Ascending aorta (tissue), 2 donors: ENCODE data around the gene COLGALT1. TPM values are rescaled to one million over a fixed set of nuclear protein-coding genes. Genes with fewer than 3 reads are reported as not detected.

Experiments
- DNase-seq, 2 donors: peaks; one replicate each; pipeline ENCODE4 v3.0.0-alpha.2; 2019; ENCODE audit warnings: low spot score in 2 of 2
- H3K27ac ChIP-seq, 2 donors: fragments of 200-600 bp; sonication (generic); one replicate each; pipeline ENCODE4 v1.5.1; 2016 to 2017; ENCODE audit warnings: mild to moderate bottlenecking in 1 of 2
- H3K27me3 ChIP-seq: fragments of 200-600 bp; sonication (generic); one replicate; pipeline ENCODE4 v1.5.1; 2017
- H3K36me3 ChIP-seq, 2 donors: fragments of 200-600 bp; sonication (generic); one replicate each; pipeline ENCODE4 v1.5.1; 2016
- H3K4me1 ChIP-seq, 2 donors: fragments of 200-600 bp; sonication (generic); one replicate each; pipeline ENCODE4 v1.5.1; 2016 to 2017; ENCODE audit warnings: mild to moderate bottlenecking in 1 of 2
- H3K4me3 ChIP-seq, 2 donors: fragments of 200-600 bp; sonication (generic); one replicate each; pipeline ENCODE4 v1.5.1; 2016 to 2017; ENCODE audit warnings: mild to moderate bottlenecking in 1 of 2
- H3K9me3 ChIP-seq, 2 donors: fragments of 200-600 bp; sonication (generic); one replicate each; pipeline ENCODE4 v1.5.1; 2016
- CTCF ChIP-seq, 3 experiments: fragments of 200-600 bp in 2 of 3; fragments of 450-650 bp in 1 of 3; sonication (generic) in 2 of 3; IDR thresholded peaks; one replicate each; pipeline ENCODE4 v1.5.1; 2016 to 2019; ENCODE audit warnings: antibody characterized with exemption in 3 of 3, mild to moderate bottlenecking in 1 of 3, moderate library complexity in 1 of 3
- intact Hi-C: fragments of 100-400 bp; cut with DNase I; formaldehyde crosslinking; loops from one replicate; pipeline ENCODE4 v1.15.1; 2023
- total RNA-seq: library from RNA; depleted of rRNA; stranded (reverse); fragments of >200 nt; gene quantifications from one replicate; pipeline ENCODE4 v1.1.0, GENCODE V29; 2016

Gene COLGALT1
- total RNA-seq, 1 donor from 2014 or later, result 95.4 TPM

- no peak overlapping the region for H3K27ac ChIP-seq
- no peaks in the 10 kb centered on the region for H3K27me3 ChIP-seq
- peaks cover 8 to 12% of the 10 kb centered on the region in 2 donors for H3K4me1 ChIP-seq
- intact Hi-C loops, result no loop called here
- H3K4me3 ChIP-seq, result no peak overlapping the region
- H3K36me3 ChIP-seq, result no peaks in the 10 kb centered on the region
- no peaks in the 10 kb centered on the region for H3K9me3 ChIP-seq
- no peak for TF ChIP-seq CTCF (IDR thresholded peaks at IDR 0.05)
- no peak for DNase-seq
These were observed 14.2 kb upstream of the COLGALT1 start for GRCh38 chr19:17541184-17541759.

- peaks cover 8 to 12% of the 10 kb centered on the region in 2 donors for H3K4me1 ChIP-seq
- no peaks in the 10 kb centered on the region for H3K27me3 ChIP-seq
- no peaks in the 10 kb centered on the region for H3K36me3 ChIP-seq
- intact Hi-C loops, result no loop called here
- DNase-seq, result no peak
- no peaks in the 10 kb centered on the region for H3K9me3 ChIP-seq
- H3K27ac ChIP-seq, result no peak overlapping the region
- TF ChIP-seq CTCF (IDR thresholded peaks at IDR 0.05), result no peak
- H3K4me3 ChIP-seq, result no peak overlapping the region
These were observed 13.4 kb upstream of the COLGALT1 start for GRCh38 chr19:17542042-17542441.

- Histone ChIP-seq H3K36me3 (no peaks in the 10 kb centered on the region), H3K27me3 (no peaks in the 10 kb centered on the region), H3K9me3 (no peaks in the 10 kb centered on the region), H3K4me3 (no peak overlapping the region), H3K27ac (no peak overlapping the region), H3K4me1 (peaks cover 8 to 12% of the 10 kb centered on the region in 2 donors)
- TF ChIP-seq CTCF (IDR thresholded peaks at IDR 0.05), result no peak
- no peak for DNase-seq
- intact Hi-C loops, result no loop called here
These were observed 12.5 kb upstream of the COLGALT1 start for GRCh38 chr19:17542793-17543582.

GRCh38 chr19:17543986-17544385 is 11.5 kb upstream of the COLGALT1 start:
- no peaks in the 10 kb centered on the region for H3K36me3 ChIP-seq
- intact Hi-C loops, result no loop called here
- H3K4me3 ChIP-seq, result no peak overlapping the region
- no peak for TF ChIP-seq CTCF (IDR thresholded peaks at IDR 0.05)
- no peaks in the 10 kb centered on the region for H3K27me3 ChIP-seq
- no peak for DNase-seq
- no peaks in the 10 kb centered on the region for H3K9me3 ChIP-seq
- H3K27ac ChIP-seq, result no peak overlapping the region
- H3K4me1 ChIP-seq, result peaks cover 4 to 9% of the 10 kb centered on the region in 2 donors

- no peaks in the 10 kb centered on the region for H3K27me3 ChIP-seq
- no peak overlapping the region for H3K27ac ChIP-seq
- no peaks in the 10 kb centered on the region for H3K36me3 ChIP-seq
- TF ChIP-seq CTCF (IDR thresholded peaks at IDR 0.05), result no peak
- H3K9me3 ChIP-seq, result no peaks in the 10 kb centered on the region
- H3K4me1 ChIP-seq, result peaks cover 0 to 5% of the 10 kb centered on the region in 2 donors
- intact Hi-C loops, result no loop called here
- DNase-seq, result no peak
- H3K4me3 ChIP-seq, result no peak overlapping the region
These were observed 11.0 kb upstream of the COLGALT1 start for GRCh38 chr19:17544418-17544817.
